Activated naive CD4-positive, alpha-beta T cell treated with anti-CD3 and anti-CD28 coated beads for 36 hours (primary cell): Measurements from ENCODE around the gene GPX3. TPM values are rescaled to one million over a fixed set of nuclear protein-coding genes. Genes with fewer than 3 reads are reported as not detected.

Experiments
- CTCF ChIA-PET: fragments of 350-600 bp; sonication (Branson Sonifier 250); formaldehyde crosslinking; loops from one replicate; lab custom pipeline; 2021; ENCODE audit warnings: antibody characterized with exemption; lab: Charles Lee
- DNase-seq: peaks from one replicate; pipeline ENCODE4 v3.0.0-alpha.2; 2020
- H3K27ac Mint-ChIP-seq: one replicate; pipeline ENCODE4 v1.8.0; 2021; ENCODE audit warnings: mild to moderate bottlenecking, mixed read lengths
- H3K27me3 Mint-ChIP-seq: one replicate; pipeline ENCODE4 v1.8.0; 2021; ENCODE audit warnings: low read depth, mixed read lengths
- H3K36me3 Mint-ChIP-seq: one replicate; pipeline ENCODE4 v1.8.0; 2021; ENCODE audit warnings: low read depth, mixed read lengths
- H3K4me1 Mint-ChIP-seq: one replicate; pipeline ENCODE4 v1.8.0; 2021; ENCODE audit warnings: low read depth, mixed read lengths
- H3K4me3 Mint-ChIP-seq: one replicate; pipeline ENCODE4 v1.8.0; 2021; ENCODE audit warnings: mild to moderate bottlenecking, moderate library complexity, mixed read lengths
- H3K9me3 Mint-ChIP-seq: one replicate; pipeline ENCODE4 v1.8.0; 2021; ENCODE audit warnings: mixed read lengths
- intact Hi-C: fragments of 100-400 bp; cut with micrococcal nuclease; formaldehyde crosslinking; loops from one replicate; pipeline ENCODE4 v1.15.1; 2023
- total RNA-seq, 2 experiments: library from RNA; stranded (reverse); gene quantifications; one replicate each; pipeline ENCODE4 v1.2.3, GENCODE V29; 2021

Gene GPX3
- total RNA-seq, 2 experiments from 2014 or later, result not detected

- CTCF ChIA-PET, result interaction anchor here (0.6 to 2.4 kb wide), 6 partner anchors 14 to 616 kb away, joined by 3 to 19 read pairs (median 3); partner anchors contain the start of gene RPS14
- no peaks in the 10 kb centered on the region for H3K9me3 Mint-ChIP-seq
- H3K4me1 Mint-ChIP-seq, result peaks cover 92% of the 10 kb centered on the region
- DNase-seq, result no peak
- peak overlapping the region; percentile 34 for H3K27ac Mint-ChIP-seq
- no peak overlapping the region for H3K4me3 Mint-ChIP-seq
- intact Hi-C loops, result loop anchor here (1.0 kb wide), 1 partner anchor 13 kb away; no protein-coding TSS in a partner anchor
- peaks cover 51% of the 10 kb centered on the region for H3K36me3 Mint-ChIP-seq
- no peaks in the 10 kb centered on the region for H3K27me3 Mint-ChIP-seq
These were observed 45.2 kb downstream of the GPX3 start for GRCh38 chr5:151065609-151066008.

DNA sequence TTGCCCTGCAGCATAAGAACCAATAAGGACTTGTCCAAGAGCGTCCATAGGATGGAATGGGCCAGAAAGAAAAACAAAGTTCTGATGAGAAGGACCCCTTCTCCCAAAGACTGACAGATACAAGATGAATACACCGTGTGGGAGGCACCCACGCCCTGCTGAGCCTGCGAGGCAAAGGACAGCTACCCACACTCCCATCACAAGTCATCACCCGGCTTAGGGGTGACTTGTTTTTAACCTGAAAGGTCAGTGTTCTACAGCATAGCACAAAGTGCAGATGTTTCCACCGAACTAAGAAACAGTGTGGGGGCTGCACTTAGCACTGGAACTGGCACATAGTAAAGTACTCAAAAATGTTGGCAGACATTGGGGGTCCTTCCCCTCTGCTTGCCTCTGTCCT, 46.5 kb downstream of the GPX3 start:
- H3K36me3 Mint-ChIP-seq, result peaks cover 44% of the 10 kb centered on the region
- H3K9me3 Mint-ChIP-seq, result no peaks in the 10 kb centered on the region
- no peak overlapping the region for H3K4me3 Mint-ChIP-seq
- H3K4me1 Mint-ChIP-seq, result peaks cover 93% of the 10 kb centered on the region
- CTCF ChIA-PET, result no interaction called here
- H3K27me3 Mint-ChIP-seq, result no peaks in the 10 kb centered on the region
- H3K27ac Mint-ChIP-seq, result no peak overlapping the region
- DNase-seq, result no peak
- intact Hi-C loops, result no loop called here

GRCh38 chr5:151067632-151068432, 47.4 kb downstream of the GPX3 start:
- intact Hi-C loops, result no loop called here
- H3K4me3 Mint-ChIP-seq, result no peak overlapping the region

GRCh38 chr5:151068433-151069197, 48.2 kb downstream of the GPX3 start:
- intact Hi-C loops, result loop anchor here (1.0 kb wide), 1 partner anchor 11 kb away; no protein-coding TSS in a partner anchor
- Mint-ChIP-seq H3K9me3 (no peaks in the 10 kb centered on the region), H3K36me3 (peaks cover 50% of the 10 kb centered on the region), H3K4me3 (peak overlapping the region; percentile 12), H3K27ac (peak overlapping the region; percentile 77), H3K27me3 (no peaks in the 10 kb centered on the region), H3K4me1 (peaks cover 93% of the 10 kb centered on the region)
- CTCF ChIA-PET, result interaction anchor here (0.9 to 2.8 kb wide), 6 partner anchors 17 to 97 kb away, joined by 3 to 10 read pairs (median 4); no protein-coding TSS in a partner anchor
- peak; percentile 46 for DNase-seq

More at GRCh38 chr5:151067632-151068432, 47.4 kb downstream of the GPX3 start:
- no peak for DNase-seq
- CTCF ChIA-PET, result interaction anchor here (1.2 to 2.5 kb wide), 3 partner anchors 16 to 58 kb away, joined by 3 to 8 read pairs (median 6); no protein-coding TSS in a partner anchor
- Mint-ChIP-seq H3K36me3 (peaks cover 47% of the 10 kb centered on the region), H3K27me3 (no peaks in the 10 kb centered on the region), H3K27ac (peak overlapping the region; percentile 77), H3K9me3 (no peaks in the 10 kb centered on the region), H3K4me1 (peaks cover 96% of the 10 kb centered on the region)

DNA sequence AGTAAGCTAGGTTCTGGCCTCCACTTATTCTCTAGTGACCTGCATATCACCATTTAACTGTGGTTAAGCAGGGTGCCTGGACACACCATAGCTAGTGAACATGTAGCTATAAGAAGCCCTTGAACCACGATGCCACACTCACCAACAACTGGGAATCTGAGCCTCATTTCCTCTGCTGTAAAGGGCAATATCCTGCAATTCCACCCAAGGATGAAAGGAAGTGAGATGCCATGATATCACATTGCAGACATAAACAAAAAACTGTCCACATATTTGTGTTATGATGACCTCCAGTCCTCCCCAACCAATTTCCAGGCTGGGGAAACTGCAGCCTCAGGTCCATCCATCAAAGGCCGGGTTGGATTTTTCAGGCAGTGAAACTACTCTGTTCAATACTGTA, 50.1 kb downstream of the GPX3 start:
- DNase-seq, result no peak
- Mint-ChIP-seq H3K4me3 (no peak overlapping the region), H3K27ac (no peak overlapping the region), H3K36me3 (peaks cover 54% of the 10 kb centered on the region), H3K4me1 (peaks cover 83% of the 10 kb centered on the region), H3K27me3 (no peaks in the 10 kb centered on the region), H3K9me3 (no peaks in the 10 kb centered on the region)
- CTCF ChIA-PET, result interaction anchor here (0.6 to 2.8 kb wide), 9 partner anchors 17 to 390 kb away, joined by 3 to 13 read pairs (median 5); no protein-coding TSS in a partner anchor
- intact Hi-C loops, result no loop called here

- Mint-ChIP-seq H3K4me3 (no peak overlapping the region), H3K36me3 (peaks cover 57% of the 10 kb centered on the region), H3K27me3 (no peaks in the 10 kb centered on the region), H3K4me1 (peaks cover 83% of the 10 kb centered on the region), H3K27ac (no peak overlapping the region), H3K9me3 (no peaks in the 10 kb centered on the region)
- intact Hi-C loops, result no loop called here
- no peak for DNase-seq
- CTCF ChIA-PET, result interaction anchor here (1.3 to 2.8 kb wide), 5 partner anchors 19 to 94 kb away, joined by 5 to 13 read pairs (median 10); no protein-coding TSS in a partner anchor
These were observed 50.6 kb downstream of the GPX3 start for GRCh38 chr5:151071021-151071420.

- peak overlapping the region; percentile 1 for H3K27ac Mint-ChIP-seq
- CTCF ChIA-PET, result interaction anchor here (1.2 to 2.6 kb wide), 5 partner anchors 9 to 43 kb away, joined by 3 to 13 read pairs (median 5); no protein-coding TSS in a partner anchor
- no peaks in the 10 kb centered on the region for H3K27me3 Mint-ChIP-seq
- no peak for DNase-seq
- no peaks in the 10 kb centered on the region for H3K9me3 Mint-ChIP-seq
- intact Hi-C loops, result no loop called here
- no peak overlapping the region for H3K4me3 Mint-ChIP-seq
- peaks cover 62% of the 10 kb centered on the region for H3K36me3 Mint-ChIP-seq
- peaks cover 85% of the 10 kb centered on the region for H3K4me1 Mint-ChIP-seq
These were observed 51.6 kb downstream of the GPX3 start for GRCh38 chr5:151071848-151072629.

- Mint-ChIP-seq H3K27me3 (no peaks in the 10 kb centered on the region), H3K36me3 (peaks cover 62% of the 10 kb centered on the region), H3K9me3 (no peaks in the 10 kb centered on the region), H3K4me1 (peaks cover 85% of the 10 kb centered on the region), H3K4me3 (no peak overlapping the region), H3K27ac (no peak overlapping the region)
- intact Hi-C loops, result no loop called here
- DNase-seq, result no peak
- CTCF ChIA-PET, result interaction anchor here (0.7 to 2.2 kb wide), 6 partner anchors 10 to 42 kb away, joined by 3 to 8 read pairs (median 5); no protein-coding TSS in a partner anchor
These were observed 52.2 kb downstream of the GPX3 start for GRCh38 chr5:151072630-151073025.

DNA sequence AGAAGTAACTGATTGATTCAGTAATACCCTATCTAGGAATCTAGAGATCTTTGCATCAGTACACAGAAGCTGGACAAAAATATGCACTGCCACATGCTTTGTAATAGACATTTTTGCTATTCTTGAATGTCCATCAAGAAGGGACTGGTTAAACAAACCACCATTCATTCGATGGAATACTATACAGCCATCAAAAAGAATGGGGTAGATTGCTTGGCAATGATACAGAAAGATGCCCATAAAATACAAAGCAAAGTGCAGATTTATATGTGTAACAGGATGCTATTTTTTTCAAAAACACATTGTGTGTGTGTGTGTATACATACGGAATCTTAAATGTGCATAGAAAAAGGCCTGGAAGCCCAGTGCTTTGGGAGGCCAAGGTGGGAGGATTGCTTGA, 52.9 kb downstream of the GPX3 start:
- Mint-ChIP-seq H3K4me3 (no peak overlapping the region), H3K27me3 (no peaks in the 10 kb centered on the region)
- CTCF ChIA-PET, result interaction anchor here (0.7 to 2.2 kb wide), 6 partner anchors 10 to 98 kb away, joined by 3 to 8 read pairs (median 3); no protein-coding TSS in a partner anchor

DNA sequence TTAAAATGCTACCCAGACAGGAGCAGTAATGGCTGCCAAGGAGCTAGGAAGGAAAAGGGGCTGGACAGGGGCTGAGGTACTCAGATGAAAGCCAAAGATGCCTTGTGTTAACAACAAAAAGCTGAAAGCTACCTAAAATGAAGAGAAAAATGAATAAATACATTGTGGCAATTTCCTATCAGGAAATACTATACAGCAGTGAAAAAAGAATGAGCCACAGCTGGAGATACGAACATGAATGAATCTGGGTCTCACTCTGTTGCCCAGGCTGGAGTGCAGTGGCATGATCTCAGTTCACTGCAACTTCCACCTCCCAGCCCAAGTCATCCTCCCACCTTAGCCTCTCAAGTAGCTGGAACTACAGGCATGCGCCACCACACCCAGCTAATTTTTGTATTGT, 54.2 kb downstream of the GPX3 start:
- Mint-ChIP-seq H3K27me3 (no peaks in the 10 kb centered on the region), H3K4me1 (peaks cover 82% of the 10 kb centered on the region), H3K9me3 (no peaks in the 10 kb centered on the region), H3K4me3 (no peak overlapping the region), H3K36me3 (peaks cover 67% of the 10 kb centered on the region), H3K27ac (peak overlapping the region; percentile 30)
- no peak for DNase-seq
- intact Hi-C loops, result no loop called here
- CTCF ChIA-PET, result interaction anchor here (0.7 to 2.1 kb wide), 2 partner anchors 22 to 40 kb away, joined by 3 to 8 read pairs; no protein-coding TSS in a partner anchor

More for the DNA sequence above, 52.9 kb downstream of the GPX3 start:
- Mint-ChIP-seq H3K36me3 (peaks cover 62% of the 10 kb centered on the region), H3K4me1 (peaks cover 85% of the 10 kb centered on the region), H3K9me3 (no peaks in the 10 kb centered on the region), H3K27ac (no peak overlapping the region)
- no peak for DNase-seq
- intact Hi-C loops, result no loop called here

- intact Hi-C loops, result no loop called here
- Mint-ChIP-seq H3K27me3 (no peaks in the 10 kb centered on the region), H3K36me3 (peaks cover 72% of the 10 kb centered on the region), H3K4me3 (peak overlapping the region; percentile 19), H3K4me1 (peaks cover 76% of the 10 kb centered on the region), H3K9me3 (no peaks in the 10 kb centered on the region), H3K27ac (peak overlapping the region; percentile 93)
- DNase-seq, result peak; percentile 38
- CTCF ChIA-PET, result interaction anchor here (0.6 to 1.7 kb wide), 4 partner anchors 11 to 89 kb away, joined by 3 to 6 read pairs (median 4); no protein-coding TSS in a partner anchor
These were observed 55.4 kb downstream of the GPX3 start for GRCh38 chr5:151075698-151076331.
